Fibroblast of mammary gland (primary cell): Measurements from ENCODE around the gene ECSCR.
"Not testable (repeated sequence)": the region's sequence is repeated elsewhere in the genome, so short reads cannot be mapped to it uniquely, and the experiment has no call there.

ENCODE experiments used
- DNase-seq: peaks from one replicate; pipeline ENCODE4 v3.0.0-alpha.2; 2010; ENCODE audit warnings: low read depth
- H3K4me3 ChIP-seq: 2 replicates; pipeline ENCODE4 v1.5.1; 2011; ENCODE audit warnings: low read depth, mild to moderate bottlenecking, low read length, moderate library complexity; ENCODE audit not compliant: control insufficient read depth
- TF ChIP-seq, protein P1 (sequence below): conservative IDR thresholded peaks from 2 replicates; pipeline ENCODE4 v1.5.1; 2011; ENCODE audit warnings: low read depth, low read length, inconsistent platforms; ENCODE audit not compliant: control insufficient read depth, insufficient read depth

ECSCR gene

DNA sequence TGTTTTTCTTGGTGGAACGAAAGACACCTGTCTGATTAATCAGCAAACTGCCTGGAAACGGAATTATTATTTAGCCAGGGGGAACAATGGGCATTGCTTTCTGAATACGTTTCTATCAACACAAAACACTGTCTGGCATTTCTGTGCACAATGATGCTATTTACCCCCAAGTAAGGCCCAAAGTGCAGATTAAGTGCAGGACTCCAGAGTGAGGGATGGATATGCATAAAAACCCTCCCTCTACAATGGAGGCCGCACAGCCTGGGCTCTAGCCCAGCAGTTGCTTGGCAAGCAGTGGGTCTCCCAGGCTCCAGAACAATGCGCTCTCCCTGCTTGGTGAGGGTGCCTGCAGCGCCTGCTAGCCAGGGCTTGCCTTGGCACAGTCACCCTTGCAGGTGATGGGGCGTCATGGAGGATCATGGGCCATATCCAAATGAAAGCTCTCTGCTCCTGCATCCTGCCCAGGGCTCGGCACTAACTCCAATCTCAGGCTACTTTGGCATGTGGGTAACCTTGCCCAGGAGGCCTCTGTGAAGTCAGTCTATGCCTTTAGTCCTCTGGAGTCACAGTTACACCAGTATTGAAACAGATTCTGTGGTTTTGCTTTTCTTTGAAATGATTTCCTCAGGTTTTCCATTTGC lies 47.2 kb downstream of the ECSCR start:
- no peak overlapping the region for H3K4me3 ChIP-seq
- no peak for DNase-seq
- TF ChIP-seq, protein P1, sequence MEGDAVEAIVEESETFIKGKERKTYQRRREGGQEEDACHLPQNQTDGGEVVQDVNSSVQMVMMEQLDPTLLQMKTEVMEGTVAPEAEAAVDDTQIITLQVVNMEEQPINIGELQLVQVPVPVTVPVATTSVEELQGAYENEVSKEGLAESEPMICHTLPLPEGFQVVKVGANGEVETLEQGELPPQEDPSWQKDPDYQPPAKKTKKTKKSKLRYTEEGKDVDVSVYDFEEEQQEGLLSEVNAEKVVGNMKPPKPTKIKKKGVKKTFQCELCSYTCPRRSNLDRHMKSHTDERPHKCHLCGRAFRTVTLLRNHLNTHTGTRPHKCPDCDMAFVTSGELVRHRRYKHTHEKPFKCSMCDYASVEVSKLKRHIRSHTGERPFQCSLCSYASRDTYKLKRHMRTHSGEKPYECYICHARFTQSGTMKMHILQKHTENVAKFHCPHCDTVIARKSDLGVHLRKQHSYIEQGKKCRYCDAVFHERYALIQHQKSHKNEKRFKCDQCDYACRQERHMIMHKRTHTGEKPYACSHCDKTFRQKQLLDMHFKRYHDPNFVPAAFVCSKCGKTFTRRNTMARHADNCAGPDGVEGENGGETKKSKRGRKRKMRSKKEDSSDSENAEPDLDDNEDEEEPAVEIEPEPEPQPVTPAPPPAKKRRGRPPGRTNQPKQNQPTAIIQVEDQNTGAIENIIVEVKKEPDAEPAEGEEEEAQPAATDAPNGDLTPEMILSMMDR: no peak

DNA sequence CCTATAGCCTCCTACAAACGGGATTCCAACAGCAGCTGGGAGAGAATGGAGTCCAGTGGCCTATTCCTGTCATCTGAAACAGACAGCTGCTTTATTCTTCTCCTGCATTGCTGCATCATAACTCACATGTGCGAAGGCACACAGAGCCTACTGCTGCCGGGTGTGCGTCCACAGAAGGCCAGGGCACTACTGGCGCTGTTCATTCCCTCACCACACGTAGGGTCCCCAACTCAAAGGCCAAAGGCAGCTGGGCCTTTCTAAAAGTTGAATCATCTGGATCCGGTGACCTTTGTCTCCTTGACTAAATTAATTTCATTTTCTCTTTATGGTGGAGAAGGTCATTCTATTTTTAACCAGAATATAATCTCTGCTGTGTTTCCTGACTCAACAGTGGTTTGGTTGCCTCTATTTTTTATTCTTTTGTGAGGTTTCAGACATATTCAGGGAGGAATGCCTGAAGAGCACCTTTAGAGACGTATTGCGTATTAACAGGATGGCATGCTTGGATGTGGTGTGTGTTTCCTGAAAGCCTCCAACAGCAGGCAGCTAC lies 47.9 kb downstream of the ECSCR start:
- H3K4me3 ChIP-seq: no peak overlapping the region
- DNase-seq: no peak
- TF ChIP-seq, protein P1: no peak

DNA sequence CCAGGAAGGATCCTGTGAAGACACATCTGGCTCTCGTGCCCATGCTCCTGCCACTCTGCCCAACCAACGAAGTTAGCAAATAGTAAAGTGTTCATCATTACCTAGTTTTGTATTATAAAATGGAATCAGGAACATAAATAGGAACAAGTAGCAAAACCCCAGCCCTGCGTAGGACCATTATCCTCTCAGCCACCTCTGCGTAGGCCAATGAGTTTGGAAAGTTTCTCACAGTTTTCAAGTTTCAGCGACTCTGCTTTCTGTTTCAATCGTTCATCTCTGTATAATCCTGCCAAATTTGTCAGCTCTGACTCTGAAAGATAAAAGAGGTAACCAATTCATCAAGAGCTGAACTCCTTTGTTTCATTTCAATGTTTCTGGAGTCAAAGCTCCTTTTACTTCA lies 48.6 kb downstream of the ECSCR start:
- DNase-seq: no peak
- H3K4me3 ChIP-seq: no peak overlapping the region
- TF ChIP-seq, protein P1: no peak

DNA sequence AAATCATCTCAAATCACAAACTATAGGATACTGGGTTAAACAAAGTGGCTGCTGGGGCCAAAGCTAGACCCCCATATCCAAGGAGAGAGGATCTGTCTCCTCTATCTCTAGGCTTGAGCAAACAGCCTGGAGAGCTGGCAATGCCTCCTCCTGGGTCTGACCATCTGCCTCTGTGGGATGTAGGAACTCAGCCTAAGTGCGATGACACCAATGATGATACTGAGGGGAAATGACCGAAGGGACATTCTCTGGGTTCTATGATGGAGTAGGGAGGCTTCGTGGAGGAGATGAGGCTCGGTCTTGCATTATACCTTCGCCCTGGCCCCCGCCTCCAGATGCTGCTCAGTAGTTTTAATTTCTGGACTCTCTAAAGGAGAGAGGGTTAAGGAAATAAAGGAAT lies 49.4 kb downstream of the ECSCR start:
- TF ChIP-seq, protein P1: no peak
- H3K4me3 ChIP-seq: no peak overlapping the region
- no peak for DNase-seq

DNA sequence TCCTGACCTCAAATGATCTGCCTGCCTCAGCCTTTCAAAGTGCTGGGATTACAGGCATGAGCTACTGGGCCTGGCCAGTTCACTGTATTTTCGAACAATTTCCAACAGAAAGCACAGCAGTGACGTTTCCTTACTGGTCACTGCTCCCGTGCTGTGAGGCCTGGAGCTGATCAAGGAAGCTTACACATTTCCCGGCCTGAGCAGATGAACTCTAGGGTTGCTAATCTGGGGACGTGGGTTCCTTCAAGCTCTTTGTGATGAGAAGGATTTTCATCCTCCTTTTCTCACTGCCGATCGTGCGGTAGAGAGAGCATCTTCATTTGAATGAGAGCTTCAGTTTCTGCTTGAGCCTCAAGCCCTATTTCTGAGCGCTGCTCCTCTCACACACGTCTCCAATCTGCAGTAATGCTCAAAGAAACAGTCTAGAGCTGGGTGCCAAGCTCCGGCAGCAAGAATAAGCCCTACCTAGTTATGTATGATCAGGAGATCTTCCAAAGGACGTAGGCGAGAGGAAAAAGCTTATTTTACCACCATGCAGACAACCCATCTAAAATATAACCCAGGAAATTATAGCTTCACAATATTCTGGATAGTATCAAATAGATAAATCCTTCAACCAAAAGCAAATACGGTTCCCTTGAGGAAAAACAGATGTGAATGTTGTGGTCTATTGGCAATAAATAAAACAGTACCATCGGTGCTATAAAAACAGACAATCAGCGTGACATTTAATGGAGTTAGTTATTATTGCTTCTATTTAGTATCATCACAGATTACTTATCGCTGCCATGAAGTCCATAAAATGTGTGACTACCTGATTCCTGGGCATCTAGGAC lies 51.3 kb downstream of the ECSCR start:
- H3K4me3 ChIP-seq: no peak overlapping the region
- TF ChIP-seq, protein P1: no peak
- peak; percentile 76 for DNase-seq

DNA sequence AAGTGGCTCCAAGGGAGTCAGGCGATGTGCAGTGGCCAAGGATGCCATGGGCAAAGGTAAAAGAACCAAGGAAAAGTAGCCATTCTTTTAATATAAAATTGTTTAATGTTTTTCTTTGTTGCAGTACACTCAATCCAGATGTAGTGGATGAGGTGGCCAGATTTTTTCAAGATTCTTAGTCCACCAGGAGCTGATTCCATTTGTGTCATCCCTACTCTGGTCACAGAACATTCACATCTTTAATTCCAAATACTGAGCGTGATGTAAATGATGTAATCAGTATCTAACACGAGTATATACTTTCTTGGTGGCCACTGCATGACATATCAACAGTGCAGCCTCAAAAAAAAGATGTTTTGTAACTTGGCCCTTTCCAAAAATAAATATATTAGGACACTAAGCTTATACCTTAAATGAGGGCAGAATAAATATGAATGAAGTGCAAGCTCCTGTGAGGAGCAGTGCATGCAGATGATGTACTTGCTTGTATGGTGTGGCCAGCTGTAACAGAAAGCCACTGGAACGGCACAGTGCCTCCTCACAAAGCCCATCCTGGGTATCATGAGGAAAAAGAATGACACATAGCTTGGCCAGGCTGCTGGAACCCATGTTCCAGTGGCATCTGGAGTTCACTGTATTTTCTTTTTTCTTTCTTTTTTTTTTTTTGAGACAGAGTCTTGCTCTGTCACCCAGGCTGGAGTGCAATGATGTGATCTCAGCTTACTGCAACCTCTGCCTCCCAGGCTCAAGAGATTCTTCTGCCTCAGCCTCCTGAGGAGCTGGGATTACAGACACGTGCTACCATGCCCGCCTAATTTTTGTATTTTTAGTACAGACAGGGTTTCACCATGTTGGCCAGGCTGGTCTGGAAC lies 52.2 kb downstream of the ECSCR start:
- no peak overlapping the region for H3K4me3 ChIP-seq
- DNase-seq: no peak
- TF ChIP-seq, protein P1: no peak

DNA sequence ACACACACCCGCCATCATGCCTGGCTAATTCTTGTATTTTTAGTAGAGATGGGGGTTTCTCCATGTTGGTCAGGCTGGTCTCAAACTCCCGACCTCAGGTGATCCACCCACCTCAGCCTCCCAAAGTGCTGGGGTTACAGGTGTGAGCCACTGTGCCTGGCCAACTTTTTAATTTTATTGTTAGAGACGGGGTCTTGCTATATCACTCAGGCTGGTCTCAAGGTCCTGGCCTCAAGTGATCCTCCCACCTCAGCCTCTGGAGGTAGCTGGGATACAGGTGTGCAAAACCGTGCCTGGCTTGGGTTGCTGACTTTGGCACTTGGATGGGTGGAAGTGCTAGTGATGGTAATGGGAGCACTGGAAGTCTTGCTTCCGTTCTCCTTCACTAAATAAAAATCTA lies 53.4 kb downstream of the ECSCR start:
- not testable (repeated sequence) for H3K4me3 ChIP-seq, DNase-seq
